EH (cell line): ENCODE results near the gene AMOTL1.
A peak's percentile ranks its signal among the peaks of the same experiment; 100 is the strongest.
"Not testable (repeated sequence)": the region's sequence is repeated elsewhere in the genome, so short reads cannot be mapped to it uniquely, and the experiment has no call there.

ENCODE experiments used
- DNase-seq: peaks from one replicate; pipeline ENCODE4 v3.0.0-alpha.2; 2015; ENCODE audit warnings: low read depth

Gene AMOTL1

DNA sequence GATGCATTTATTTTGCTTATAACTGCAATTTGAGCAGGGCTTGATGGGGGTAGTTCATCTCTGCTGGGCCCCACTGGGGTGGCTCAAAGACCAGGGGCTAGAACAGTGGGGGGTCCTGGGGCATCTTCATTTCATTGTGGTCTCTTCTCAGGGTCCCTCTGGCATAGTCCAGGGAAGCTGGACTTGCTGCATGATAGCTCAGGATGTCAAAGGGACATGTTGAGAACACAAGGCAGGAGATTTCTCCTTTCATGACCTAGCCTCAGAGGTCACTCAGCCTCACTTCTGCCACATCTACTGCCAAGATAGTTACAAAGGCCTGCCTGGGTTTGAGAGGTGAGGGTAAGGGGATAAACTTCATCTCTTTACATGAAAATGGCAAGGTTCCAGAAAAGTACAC, 115.7 kb downstream of the AMOTL1 start:
- DNase-seq: no peak

DNA sequence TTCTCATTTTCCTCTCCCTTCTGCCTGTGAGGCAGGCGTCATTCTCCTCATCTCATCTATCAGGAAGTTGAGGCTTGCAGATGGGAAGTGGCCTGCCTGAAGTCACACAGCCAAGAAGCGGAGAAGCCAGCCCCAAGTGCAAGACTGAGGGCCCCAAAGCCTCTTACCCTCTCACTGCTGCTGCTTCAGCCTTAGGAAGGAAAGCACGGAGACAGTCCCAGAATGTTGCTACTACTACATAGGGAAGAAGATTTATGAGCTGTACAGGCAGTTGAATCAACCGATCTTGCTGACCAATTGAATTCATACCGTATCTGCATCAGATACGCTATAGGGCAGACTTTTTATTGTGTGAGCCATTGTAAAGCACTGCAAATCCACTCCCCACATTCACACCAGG, 116.2 kb downstream of the AMOTL1 start:
- DNase-seq: no peak

DNA sequence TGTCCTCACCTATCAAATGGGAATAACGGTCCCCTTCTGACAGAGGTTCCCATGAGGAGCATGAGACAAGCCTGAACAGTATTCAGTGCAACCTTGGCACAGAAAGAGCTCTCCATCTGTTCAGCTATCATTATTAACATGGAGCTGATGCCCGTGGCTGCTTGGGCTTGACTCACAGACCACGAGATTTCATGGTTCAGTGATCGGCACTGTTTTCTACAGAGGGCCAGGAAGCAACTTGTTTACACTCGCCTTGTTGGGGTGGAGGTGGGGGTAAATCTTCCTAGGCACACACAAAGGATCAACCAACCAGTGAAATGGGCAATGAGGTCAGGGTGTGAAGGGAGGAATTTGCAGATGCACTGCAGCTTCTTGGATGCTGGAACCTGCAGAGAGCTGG, 117.0 kb downstream of the AMOTL1 start:
- peak; percentile 26 for DNase-seq

DNA sequence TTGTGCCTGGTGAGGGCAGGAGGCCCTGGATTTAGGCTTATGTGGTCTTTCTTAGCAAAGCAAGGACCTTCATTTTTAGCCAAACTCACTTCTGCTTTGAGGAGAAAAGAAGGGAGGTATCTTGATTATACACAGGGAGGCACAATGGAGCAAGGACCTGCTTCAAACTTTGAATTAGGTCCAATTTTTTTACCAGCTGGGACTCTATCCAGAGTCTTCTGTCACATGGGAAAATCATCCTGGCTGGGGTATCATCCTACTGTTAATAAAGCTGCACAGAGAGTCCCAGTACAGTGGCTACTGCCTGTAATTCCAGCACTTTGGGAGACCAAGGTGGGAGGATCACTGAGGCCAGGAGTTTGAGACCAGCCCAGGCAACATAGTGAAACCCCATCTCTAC, 117.4 kb downstream of the AMOTL1 start:
- DNase-seq: no peak

DNA sequence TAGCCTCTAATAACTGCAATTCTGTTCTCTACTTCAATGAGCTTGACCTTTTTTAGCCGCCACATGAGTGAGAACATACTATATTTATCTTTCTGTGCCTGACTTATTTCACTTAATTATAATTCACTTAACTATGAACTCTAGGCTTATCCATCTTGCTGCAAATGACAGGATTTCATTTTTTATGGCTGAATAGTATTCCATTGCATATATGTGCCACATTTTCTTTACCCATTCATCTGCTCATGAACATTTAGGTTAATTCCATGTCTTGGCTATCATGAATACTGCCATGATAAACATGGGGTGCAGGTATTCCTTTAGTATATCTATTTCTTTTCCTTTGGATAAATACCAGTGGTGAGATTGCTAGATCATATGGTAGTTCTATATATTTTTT, 120.0 kb downstream of the AMOTL1 start:
- no peak for DNase-seq

DNA sequence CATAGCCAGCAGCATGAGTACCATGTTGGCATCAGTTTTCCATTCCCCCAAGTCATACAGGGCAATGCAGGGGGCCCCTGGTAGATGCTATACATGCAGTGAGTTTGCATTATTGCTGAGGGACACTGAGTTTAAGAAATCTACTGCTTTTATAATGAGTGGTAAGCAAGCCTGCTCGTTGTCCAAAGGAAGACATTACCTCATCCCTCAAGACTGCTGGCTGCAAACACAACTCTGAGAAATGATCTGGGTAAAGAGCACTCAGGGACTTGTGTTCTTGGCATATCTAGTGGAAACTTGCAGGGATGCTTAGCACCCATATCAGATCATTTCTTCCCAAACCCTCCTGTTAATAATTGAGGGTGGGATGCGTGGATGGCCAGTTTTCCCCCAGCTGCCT, 127.3 kb downstream of the AMOTL1 start:
- peak; percentile 78 for DNase-seq

DNA sequence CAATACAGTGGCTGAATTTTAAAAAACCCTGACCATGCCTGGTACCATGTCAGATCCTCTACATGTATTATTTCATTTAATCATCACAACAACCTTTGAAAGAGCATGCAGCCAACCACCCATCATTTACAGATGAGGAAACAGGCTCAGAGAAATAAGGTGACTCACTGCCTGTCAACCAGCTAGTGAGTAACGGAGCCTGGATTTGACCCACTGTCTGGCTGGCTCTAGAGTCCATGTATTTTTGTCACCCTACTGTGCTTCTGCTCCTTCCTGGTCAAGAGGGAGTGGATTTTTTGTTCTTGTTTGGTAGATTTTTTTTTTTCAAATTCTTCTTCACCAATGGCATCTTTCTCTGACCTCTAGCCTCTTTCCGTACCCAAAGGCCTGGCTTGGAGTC, 127.8 kb downstream of the AMOTL1 start:
- peak; percentile 81 for DNase-seq

DNA sequence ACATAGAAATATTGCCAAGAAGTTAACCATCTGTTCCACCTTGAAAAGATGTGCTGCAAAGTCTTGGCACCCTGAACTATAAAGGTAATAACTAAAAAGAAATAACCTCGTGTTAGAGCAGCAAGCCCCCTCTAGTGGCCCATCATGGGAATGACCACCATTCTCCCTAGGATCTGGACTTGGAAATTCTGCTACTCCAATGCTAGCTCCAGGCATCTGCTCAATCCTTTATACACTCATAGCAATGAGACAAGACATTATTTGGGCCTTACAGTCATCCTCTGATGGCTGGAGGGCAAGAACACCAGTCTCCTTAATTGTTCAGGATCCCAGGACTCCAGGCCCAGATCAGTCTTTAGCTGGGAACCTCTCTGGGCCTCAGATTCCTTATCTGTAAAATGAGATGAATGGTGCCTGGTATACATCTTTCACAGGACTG, 129.2 kb downstream of the AMOTL1 start:
- peak; percentile 59 for DNase-seq

DNA sequence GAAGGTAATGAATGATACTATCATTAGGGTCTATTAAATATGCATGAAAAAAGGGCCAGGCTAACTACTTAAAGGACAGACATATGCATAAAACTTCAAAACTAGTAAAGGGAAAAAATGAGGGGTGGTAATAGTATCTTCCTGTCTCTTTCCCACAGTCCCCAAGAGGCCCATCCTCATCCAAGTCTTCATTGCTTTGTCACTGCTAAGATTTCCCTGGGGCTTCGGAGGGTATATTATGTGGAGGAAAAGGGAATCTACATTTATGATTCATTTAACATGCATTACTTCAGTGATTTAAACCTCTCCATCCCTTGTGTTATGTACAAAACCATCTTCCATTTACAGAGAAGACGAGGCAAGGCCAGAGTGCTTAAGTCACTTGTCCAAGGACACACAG, 139.1 kb downstream of the AMOTL1 start:
- no peak for DNase-seq

DNA sequence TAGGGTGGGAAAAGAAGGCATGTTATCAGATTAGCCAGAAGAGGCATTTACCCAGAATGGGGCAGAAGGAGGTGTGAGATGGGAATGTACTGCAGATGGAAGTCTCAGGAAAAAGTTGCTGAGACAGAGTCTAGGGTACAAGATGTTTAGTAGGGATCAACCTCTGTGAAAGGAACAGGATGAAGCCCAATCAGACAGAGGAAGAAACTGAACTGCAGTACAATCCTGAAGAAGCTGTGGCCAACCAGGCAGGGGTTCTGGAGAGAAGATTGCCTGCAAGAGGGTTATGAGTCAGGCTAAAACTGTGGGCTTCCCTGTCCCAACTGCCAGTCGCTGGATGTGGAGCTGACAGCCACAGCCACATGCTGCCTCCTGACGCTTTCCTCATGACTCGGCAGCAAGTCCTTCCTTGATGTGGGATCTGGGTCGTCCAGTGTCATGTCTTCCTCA, 141.2 kb downstream of the AMOTL1 start:
- peak; percentile 95 for DNase-seq

DNA sequence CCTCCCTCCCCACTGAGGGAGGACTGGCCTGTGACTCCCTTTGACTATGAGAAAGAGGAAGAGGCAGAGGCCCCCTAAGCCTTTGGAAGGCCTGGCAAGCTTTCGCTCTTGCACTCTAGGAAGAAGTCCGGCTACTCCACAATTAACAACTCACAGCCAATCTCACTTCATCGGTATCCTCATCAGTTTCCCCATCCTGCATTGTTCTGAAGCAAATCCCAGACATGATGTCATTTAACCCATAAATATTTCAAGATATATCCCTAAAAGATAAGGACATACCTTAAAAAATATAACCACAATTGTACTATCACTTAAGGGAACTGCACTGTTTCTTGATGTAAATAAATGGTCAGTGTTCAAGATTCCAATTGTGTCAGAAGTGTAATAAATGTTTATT, 142.1 kb downstream of the AMOTL1 start:
- peak; percentile 35 for DNase-seq

DNA sequence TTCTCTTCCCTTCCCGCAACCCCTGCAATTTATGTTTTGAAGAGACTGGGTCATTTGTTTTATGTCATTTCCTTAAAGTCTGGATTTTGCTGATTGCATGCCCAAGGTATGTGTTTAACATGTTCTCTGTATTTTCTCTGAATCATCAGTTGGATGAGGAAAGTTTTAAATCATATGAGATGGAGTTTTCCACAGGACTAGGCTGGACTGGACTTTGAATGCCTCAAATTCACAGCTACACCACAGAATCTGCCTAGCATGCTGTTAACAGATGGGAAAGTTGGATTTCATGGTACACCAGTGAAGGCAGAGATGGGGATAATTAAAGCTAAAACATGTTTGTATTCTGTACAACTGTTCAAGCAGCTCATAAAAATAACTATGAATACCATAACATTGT, 142.6 kb downstream of the AMOTL1 start:
- peak; percentile 85 for DNase-seq

DNA sequence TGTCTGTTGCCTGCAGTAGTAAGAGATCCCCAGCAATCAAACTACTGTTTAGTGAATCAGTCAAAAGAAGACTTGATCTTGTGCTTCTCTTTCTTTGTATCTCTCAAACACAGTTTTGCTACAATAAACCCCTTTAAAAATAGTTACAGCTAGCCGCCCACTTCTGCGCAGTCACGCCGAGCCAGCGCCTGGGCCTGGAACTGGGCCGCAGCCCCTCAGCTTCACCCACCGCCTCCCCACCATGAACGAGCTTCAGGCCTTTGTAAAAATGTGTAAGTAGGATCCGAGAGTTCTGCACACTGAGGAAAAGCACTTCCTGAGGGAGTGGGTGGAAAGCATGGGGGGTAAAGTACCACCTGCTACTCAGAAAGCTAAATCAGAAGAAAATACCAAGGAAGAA, 144.7 kb downstream of the AMOTL1 start:
- DNase-seq: no peak

DNA sequence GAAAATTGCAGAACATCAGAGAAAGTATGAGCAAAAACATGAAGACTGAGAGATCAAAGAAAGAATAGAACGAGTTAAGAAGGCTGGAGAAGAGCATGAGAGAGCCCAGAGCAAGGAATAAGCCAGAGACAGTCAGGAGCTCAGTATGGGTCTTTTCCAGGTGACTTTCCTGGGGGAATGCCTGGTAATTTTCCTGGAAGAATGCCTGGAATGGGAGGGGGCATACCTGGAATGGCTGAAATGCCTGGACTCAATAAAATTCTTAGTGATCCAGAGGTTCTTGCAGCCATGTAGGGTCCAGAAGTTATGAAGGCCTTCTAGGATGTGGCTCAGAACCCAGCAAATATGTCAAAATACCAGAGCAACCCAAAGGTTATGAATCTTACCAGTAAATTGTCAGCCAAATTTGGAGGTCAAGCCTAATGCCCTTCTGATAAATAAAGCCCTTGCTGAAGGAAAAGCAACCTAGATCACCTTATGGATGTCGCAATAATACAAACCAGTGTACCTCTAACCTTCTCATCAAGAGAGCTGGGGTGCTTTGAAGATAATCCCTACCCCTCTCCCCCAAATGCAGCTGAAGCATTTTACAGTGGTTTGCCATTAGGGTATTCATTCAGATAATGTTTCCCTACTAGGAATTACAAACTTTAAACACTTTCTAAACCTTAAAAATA, 145.7 kb downstream of the AMOTL1 start:
- not testable (repeated sequence) for DNase-seq

DNA sequence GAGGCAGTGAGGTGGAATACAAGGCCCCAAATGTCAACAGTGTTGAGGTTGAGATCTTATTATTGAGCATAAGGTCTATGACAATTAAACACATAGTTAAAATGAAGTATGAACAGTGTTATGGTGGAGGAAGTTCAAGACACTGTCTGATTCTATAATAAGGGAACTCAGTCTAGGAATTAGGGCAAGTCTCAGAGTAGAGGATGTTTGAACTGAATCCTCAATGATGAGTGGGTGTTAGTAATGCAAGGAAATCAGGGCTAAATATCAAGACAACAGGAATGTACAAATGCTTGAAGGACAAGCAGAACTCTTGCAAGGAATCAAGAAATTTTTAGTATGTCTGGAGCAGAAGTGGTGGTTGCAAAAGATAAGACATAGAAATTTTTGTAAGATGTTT, 152.2 kb downstream of the AMOTL1 start:
- DNase-seq: peak; percentile 25

DNA sequence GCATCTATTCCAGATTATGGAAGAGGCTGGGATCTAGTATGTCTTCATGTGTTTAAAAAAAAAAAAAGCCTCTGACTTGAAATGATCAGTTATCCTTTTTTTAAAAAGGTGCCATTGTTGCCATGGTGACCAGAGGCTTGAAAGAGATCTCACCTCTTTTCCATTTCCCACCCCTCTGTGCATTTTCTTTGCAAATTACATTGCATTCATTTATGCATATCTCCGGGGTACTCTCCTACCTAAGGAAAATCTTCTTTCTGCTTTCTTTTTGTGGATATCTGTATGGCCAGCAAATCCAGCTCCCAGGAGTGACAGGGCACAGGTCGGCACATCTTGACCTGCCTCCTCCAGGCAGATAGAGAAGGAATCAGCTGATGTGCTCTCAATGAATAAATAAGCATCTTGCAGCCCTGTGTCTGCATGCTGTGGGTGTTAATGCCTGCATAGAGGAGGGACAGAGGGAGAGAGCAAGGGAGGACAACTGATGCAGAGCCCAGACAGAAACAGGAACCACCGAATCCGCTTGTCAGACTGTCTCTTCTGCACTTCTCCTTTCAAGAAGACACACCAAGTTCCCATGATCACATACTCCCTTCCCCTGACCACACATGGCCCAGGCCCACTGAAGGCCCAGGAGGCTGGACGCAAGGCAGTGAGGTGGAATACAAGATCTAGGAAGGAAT, 154.3 kb downstream of the AMOTL1 start:
- no peak for DNase-seq

DNA sequence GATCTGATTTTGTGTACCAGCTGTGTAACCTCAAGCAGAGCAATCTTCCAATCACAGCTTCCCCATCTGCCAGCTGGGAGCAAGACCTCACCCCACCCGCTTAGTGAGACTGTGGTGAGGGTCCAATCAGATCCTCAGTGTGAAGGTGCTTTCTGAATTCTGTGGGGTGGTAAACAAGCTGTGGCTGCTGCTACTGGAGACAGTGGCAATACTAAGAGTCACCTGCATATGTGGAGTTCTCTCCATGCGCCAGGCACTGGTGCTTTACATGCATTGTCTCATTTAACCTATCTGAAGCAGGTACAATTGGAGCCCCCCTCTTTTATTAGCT, 154.8 kb downstream of the AMOTL1 start:
- DNase-seq: no peak

DNA sequence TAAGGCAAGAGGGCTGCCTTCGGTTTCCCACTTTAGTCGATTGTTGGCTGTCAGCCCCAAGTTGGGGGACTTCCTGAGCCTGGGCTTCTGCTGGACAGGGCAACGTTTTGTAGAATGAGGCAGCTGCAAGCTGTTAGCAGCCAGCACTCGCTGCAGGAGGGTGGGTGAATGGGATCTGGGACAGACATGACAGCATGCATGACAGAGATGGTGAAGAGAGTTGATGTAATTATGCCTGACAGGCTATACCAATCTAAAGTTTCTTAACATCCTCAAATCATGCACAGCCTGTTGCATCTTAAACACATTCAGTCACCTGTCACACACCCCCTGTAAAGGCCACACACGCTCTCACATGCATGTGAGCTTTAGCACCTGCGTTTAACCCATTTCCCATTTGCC, 156.0 kb downstream of the AMOTL1 start:
- DNase-seq: peak; percentile 12

DNA sequence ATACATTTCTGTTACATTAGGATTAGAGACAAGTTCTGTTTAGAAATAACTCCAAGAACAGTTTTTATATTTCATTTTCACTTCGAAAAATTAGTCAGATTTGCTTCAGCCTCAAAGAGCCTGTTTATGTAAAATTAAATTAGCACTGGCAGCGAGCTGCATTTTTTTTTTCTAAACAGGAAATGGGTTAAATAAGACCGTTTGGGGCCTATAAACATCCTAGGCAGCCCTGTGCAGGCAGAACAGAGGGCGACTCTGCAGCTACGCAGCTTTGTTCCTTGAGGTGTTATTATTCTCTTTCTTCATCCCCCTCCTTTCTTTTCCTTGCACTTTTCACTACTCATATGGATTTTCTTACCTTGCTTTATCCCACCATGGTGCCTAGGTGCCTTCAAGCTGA, 156.5 kb downstream of the AMOTL1 start:
- DNase-seq: peak; percentile 67

DNA sequence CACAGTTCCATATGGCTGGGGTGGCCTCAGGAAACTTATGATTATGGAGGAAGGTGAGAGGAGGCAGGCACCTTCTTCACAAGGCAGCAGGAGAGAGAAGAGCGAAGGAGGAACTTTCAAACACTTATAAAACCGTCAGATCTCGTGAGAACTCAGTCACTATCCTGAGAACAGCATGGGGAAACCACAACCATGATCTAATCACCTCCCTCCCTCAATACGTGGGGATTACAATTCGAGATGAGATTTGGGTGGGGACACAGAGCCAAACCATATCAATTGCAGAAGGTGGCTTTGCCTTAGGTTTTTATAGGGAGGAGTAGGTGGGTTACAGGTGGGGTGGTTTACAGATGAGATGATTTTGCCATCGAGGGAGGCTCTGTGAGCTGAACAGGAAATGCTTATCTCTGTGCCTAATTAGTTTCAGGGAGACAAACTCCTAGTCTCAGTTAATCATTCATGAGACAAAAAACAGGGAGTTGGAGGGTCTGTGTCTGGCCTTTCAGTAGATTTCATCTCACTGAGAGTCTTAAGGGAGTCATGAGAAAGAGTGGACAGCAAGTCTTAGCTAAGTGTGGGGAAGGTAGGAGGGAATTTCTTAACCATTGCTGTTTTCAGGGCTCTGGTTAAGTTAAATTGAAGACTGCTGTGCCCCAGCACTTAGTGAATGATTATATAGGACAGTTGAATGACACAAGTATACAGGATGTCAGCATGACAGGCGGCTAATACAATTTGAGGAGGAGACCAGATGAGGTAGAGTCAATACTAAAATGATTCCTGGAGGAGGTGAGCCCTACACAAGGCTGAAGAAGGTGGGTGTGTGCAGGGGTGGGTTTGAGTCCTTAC, 157.5 kb downstream of the AMOTL1 start:
- peak; percentile 30 for DNase-seq

DNA sequence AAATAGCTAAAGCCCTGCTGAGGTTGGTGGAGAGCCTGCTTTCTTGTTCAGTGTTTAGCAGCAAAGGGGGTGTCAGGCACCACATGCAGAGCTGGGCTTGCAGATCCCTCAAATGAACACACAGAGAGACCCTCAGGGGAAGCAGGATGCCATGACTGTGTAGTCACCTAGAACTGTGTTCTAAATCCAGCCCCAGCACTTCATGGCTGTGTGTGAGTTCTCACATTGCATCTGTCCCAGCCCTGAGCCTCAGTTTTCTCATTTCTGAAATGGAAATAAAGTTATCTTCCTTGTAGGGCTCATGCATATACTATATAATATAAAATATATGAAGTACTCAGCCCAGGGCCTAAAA, 158.1 kb downstream of the AMOTL1 start:
- DNase-seq: peak; percentile 80
